Spleen (tissue), 11 donors: ENCODE data around the gene AOAH. TPM values are rescaled to one million over a fixed set of nuclear protein-coding genes. Genes with fewer than 3 reads are reported as not detected.

ENCODE experiments used
- DNase-seq: peaks from one replicate; pipeline ENCODE4 v3.0.0-alpha.2; 2020
- H3K27ac ChIP-seq, 8 donors: fragments of 200-600 bp; sonication (generic) in 7 of 8; 1 replicate in 4 of 8; 2 replicates in 4 of 8; pipeline versions ENCODE4 v1.5.0 to v1.8.0; 2016 to 2021; ENCODE audit warnings: inconsistent platforms in 4 of 8, mild to moderate bottlenecking in 4 of 8, moderate library complexity in 1 of 8
- H3K27me3 ChIP-seq, 7 donors: fragments of 200-600 bp; sonication (generic) in 6 of 7; replicated peaks in 1 of 7; 1 replicate in 4 of 7; 2 replicates in 3 of 7; pipeline versions ENCODE4 v1.5.0 to v1.8.0; 2016 to 2021; ENCODE audit warnings: inconsistent platforms in 3 of 7, mild to moderate bottlenecking in 1 of 7
- H3K36me3 ChIP-seq, 6 donors: fragments of 200-600 bp; sonication (generic) in 5 of 6; 1 replicate in 4 of 6; 2 replicates in 2 of 6; pipeline versions ENCODE4 v1.5.0 to v1.8.0; 2016 to 2021; ENCODE audit warnings: inconsistent platforms in 2 of 6
- H3K4me1 ChIP-seq, 6 donors: fragments of 200-600 bp; sonication (generic) in 5 of 6; 1 replicate in 3 of 6; 2 replicates in 3 of 6; pipeline versions ENCODE4 v1.5.0 to v1.8.0; 2016 to 2021; ENCODE audit warnings: inconsistent platforms in 3 of 6
- H3K4me3 ChIP-seq, 8 donors: fragments of 200-600 bp; sonication (generic) in 7 of 8; 1 replicate in 4 of 8; 2 replicates in 4 of 8; pipeline versions ENCODE4 v1.5.0 to v1.8.0; 2016 to 2021; ENCODE audit warnings: inconsistent platforms in 4 of 8, mild to moderate bottlenecking in 4 of 8, moderate library complexity in 2 of 8
- H3K9me3 ChIP-seq, 8 donors: fragments of 200-600 bp; sonication (generic) in 7 of 8; 1 replicate in 4 of 8; 2 replicates in 4 of 8; pipeline versions ENCODE4 v1.5.0 to v1.8.0; 2016 to 2021; ENCODE audit warnings: inconsistent platforms in 4 of 8
- CTCF ChIP-seq, 11 experiments: fragments of 200-600 bp in 7 of 11; fragments of 450-650 bp in 4 of 11; sonication (generic) in 4 of 11; IDR thresholded peaks in 8 of 11; conservative IDR thresholded peaks in 3 of 11; 1 replicate in 7 of 11; 2 replicates in 4 of 11; pipeline versions ENCODE4 v1.4.0 to v1.8.0; 2016 to 2021; ENCODE audit warnings: antibody characterized with exemption in 11 of 11, inconsistent platforms in 4 of 11, mild to moderate bottlenecking in 1 of 11
- POLR2A ChIP-seq, 3 donors: fragments of 450-650 bp; IDR thresholded peaks; one replicate each; pipeline ENCODE4 v1.5.1; 2017; ENCODE audit warnings: antibody characterized with exemption in 3 of 3, mild to moderate bottlenecking in 1 of 3
- POLR2AphosphoS5 ChIP-seq, 3 donors: sonication (generic); formaldehyde crosslinking; IDR thresholded peaks; one replicate each; pipeline ENCODE4 v1.5.1; 2017; ENCODE audit warnings: antibody characterized with exemption in 3 of 3
- WGBS, 5 donors: extraction: QIAGEN DNeasy Blood & Tissue Kit in 3 of 5; methylation state at CpG; one replicate each; pipeline versions ENCODE4 v1.1.5 to v1.1.7; 2013 to 2018; 5-methylcytosine and 5-hydroxymethylcytosine counted together
- intact Hi-C: fragments of 100-400 bp; cut with DNase I; formaldehyde crosslinking; loops from one replicate; pipeline ENCODE4 v1.15.0; 2023; ENCODE audit warnings: low total_unique reads
- polyA plus RNA-seq, 3 donors: library from polyadenylated mRNA; stranded (reverse); fragments of 200-250 nt; gene quantifications; one replicate each; pipeline ENCODE4 v1.2.1, GENCODE V29; 2013
- total RNA-seq, 7 donors: library from RNA; depleted of rRNA in 3 of 7; stranded (reverse); fragments of >200 nt in 3 of 7; fragmentation: NEBNext Ultra II Directional in 4 of 7; extraction: Animal tissue kit (Norgen Biotek cat#: 25700) in 4 of 7; gene quantifications; one replicate each; pipeline versions ENCODE4 v1.1.0 to v1.2.1, GENCODE V29; 2016 to 2021
- donor health status: healthy with polysubstance abuse.
- donor health status: DM: no; HTN: no; CAD: no; lungs with moderate emphysema.
- donor health status: DM: no; HTN: no; CAD: no.
- donor health status: Bipolar disorder and iron deficiency.
- donor health status: healthy.
- donor health status: DM: no; HTN: no; CAD: no.
- donor health status: DM: yes; HTN: yes; CAD: no.

AOAH gene
- total and polyA plus RNA-seq, 10 donors, result 30.3 to 316 (median 191) TPM

- H3K27ac ChIP-seq, result no peak overlapping the region
- H3K4me1 ChIP-seq, result peaks cover 0 to 21% (median 18%) of the 10 kb centered on the region in 6 donors
- H3K9me3 ChIP-seq, result no peaks in the 10 kb centered on the region
- no peak for DNase-seq
- no peaks in the 10 kb centered on the region for H3K27me3 ChIP-seq
- no peak overlapping the region for H3K4me3 ChIP-seq
- 47 to 87% (median 79%) methylated on average over 1 of the region's 1 CpG for WGBS, 5 donors
- H3K36me3 ChIP-seq, result peaks cover 0 to 79% (median 6%) of the 10 kb centered on the region in 6 donors
- intact Hi-C loops, result no loop called here
- TF ChIP-seq CTCF (IDR thresholded peaks at IDR 0.05 in 8 of 11, conservative IDR thresholded peaks at IDR 0.05 in 3 of 11) (no peak), POLR2AphosphoS5 (IDR thresholded peaks at IDR 0.05) (no peak), POLR2A (IDR thresholded peaks at IDR 0.05) (no peak)
Observed at GRCh38 chr7:36629351-36629750, 94.9 kb downstream of the AOAH start.

GRCh38 chr7:36627836-36628235 is 96.5 kb downstream of the AOAH start:
- no peak overlapping the region for H3K27ac ChIP-seq
- WGBS, 5 donors, result 87 to 95% (median 90%) methylated on average over 6 of the region's 6 CpGs

GRCh38 chr7:36626111-36626510 is 98.2 kb downstream of the AOAH start:
- DNase-seq, result no peak
- Histone ChIP-seq H3K4me1 (peaks cover 0 to 54% (median 37%) of the 10 kb centered on the region in 6 donors), H3K4me3 (no peak overlapping the region), H3K36me3 (peaks cover 0 to 69% (median 9%) of the 10 kb centered on the region in 6 donors), H3K27me3 (no peaks in the 10 kb centered on the region), H3K9me3 (no peaks in the 10 kb centered on the region), H3K27ac (peak overlapping the region in 2 of 8 donors; percentile 14 to 47)
- 67 to 85% (median 76%) methylated on average over 2 of the region's 2 CpGs for WGBS, 5 donors
- intact Hi-C loops, result no loop called here
- TF ChIP-seq POLR2A (IDR thresholded peaks at IDR 0.05) (no peak), CTCF (IDR thresholded peaks at IDR 0.05 in 8 of 11, conservative IDR thresholded peaks at IDR 0.05 in 3 of 11) (no peak), POLR2AphosphoS5 (IDR thresholded peaks at IDR 0.05) (no peak)

More at GRCh38 chr7:36627836-36628235, 96.5 kb downstream of the AOAH start:
- H3K9me3 ChIP-seq, result no peaks in the 10 kb centered on the region
- peaks cover 0 to 69% (median 6%) of the 10 kb centered on the region in 6 donors for H3K36me3 ChIP-seq
- H3K4me1 ChIP-seq, result peaks cover 0 to 36% (median 30%) of the 10 kb centered on the region in 6 donors
- no peak for TF ChIP-seq POLR2A (IDR thresholded peaks at IDR 0.05)
- no peak for TF ChIP-seq CTCF (IDR thresholded peaks at IDR 0.05 in 8 of 11, conservative IDR thresholded peaks at IDR 0.05 in 3 of 11)
- peak in 1 of 3 donors; percentile 10 for TF ChIP-seq POLR2AphosphoS5 (IDR thresholded peaks at IDR 0.05)
- DNase-seq, result no peak
- intact Hi-C loops, result no loop called here
- no peaks in the 10 kb centered on the region for H3K27me3 ChIP-seq
- H3K4me3 ChIP-seq, result no peak overlapping the region

- Histone ChIP-seq H3K9me3 (no peaks in the 10 kb centered on the region), H3K27me3 (no peaks in the 10 kb centered on the region), H3K36me3 (peaks cover 0 to 69% (median 11%) of the 10 kb centered on the region in 6 donors), H3K4me3 (peak overlapping the region in 1 of 8 donors; percentile 3), H3K27ac (peak overlapping the region in 4 of 8 donors; percentile 13 to 47 (median 22)), H3K4me1 (peaks cover 0 to 58% (median 38%) of the 10 kb centered on the region in 6 donors)
- TF ChIP-seq POLR2AphosphoS5 (IDR thresholded peaks at IDR 0.05), result peak in 1 of 3 donors; percentile 22
- TF ChIP-seq POLR2A (IDR thresholded peaks at IDR 0.05), result no peak
- no peak for TF ChIP-seq CTCF (IDR thresholded peaks at IDR 0.05 in 8 of 11, conservative IDR thresholded peaks at IDR 0.05 in 3 of 11)
- intact Hi-C loops, result no loop called here
- 25 to 39% (median 29%) methylated on average over 4 of the region's 4 CpGs for WGBS, 5 donors
- DNase-seq, result no peak
Observed at GRCh38 chr7:36625247-36625646, 99.0 kb downstream of the AOAH start.
